IMR-90 (cell line): ENCODE data around the gene ERBB4. TPM values are rescaled to one million over a fixed set of nuclear protein-coding genes. Genes with fewer than 3 reads are reported as not detected.

Experiments used
- ATAC-seq: fragments of 200-7000 bp; cut with Tn5 transposase; 2 replicates; pipeline ENCODE4 v1.9.1; 2020; ENCODE audit warnings: low read depth, mild to moderate bottlenecking, moderate library complexity
- BruUV-seq: library from RNA; stranded (reverse); fragments of 400-500 nt; replicated peaks from 2 replicates; lab custom pipeline; 2021; lab: Mats Ljungman, UMichigan
- CTCF ChIA-PET: fragments of 300-600 bp; formaldehyde crosslinking; extraction: SDS; loops from one replicate; lab custom pipeline; 2021; ENCODE audit warnings: antibody characterized with exemption; lab: Yijun Ruan, JAX
- POLR2A ChIA-PET: fragments of 300-600 bp; sonication (Branson Sonifier 250); formaldehyde crosslinking; loops from one replicate; lab custom pipeline; 2022; ENCODE audit warnings: antibody characterized with exemption; ENCODE audit not compliant: unreplicated experiment; lab: Charles Lee
- DNase-seq: peaks from one replicate; pipeline ENCODE4 v3.0.0; 2013
- H2AFZ ChIP-seq: replicated peaks from 2 replicates; pipeline ENCODE3; 2013; ENCODE audit warnings: low read length, mild to moderate bottlenecking; ENCODE audit not compliant: poor library complexity
- H2AK5ac ChIP-seq: 2 replicates; pipeline ENCODE4 v1.6.1; 2013; ENCODE audit warnings: low read depth, low read length, inconsistent platforms
- H2AK9ac ChIP-seq: replicated peaks from 2 replicates; pipeline ENCODE3; 2013; ENCODE audit warnings: mild to moderate bottlenecking, low read depth, low read length, moderate library complexity; ENCODE audit not compliant: poor library complexity
- H2BK120ac ChIP-seq: 2 replicates; pipeline ENCODE4 v1.6.1; 2013; ENCODE audit warnings: low read depth, low read length, inconsistent platforms
- H2BK15ac ChIP-seq: 3 replicates; pipeline ENCODE4 v1.6.1; 2013; ENCODE audit warnings: low read depth, low read length, inconsistent platforms
- H2BK20ac ChIP-seq: 2 replicates; pipeline ENCODE4 v1.6.1; 2013; ENCODE audit warnings: low read depth, mild to moderate bottlenecking, inconsistent platforms, low read length, moderate library complexity
- H2BK5ac ChIP-seq: 2 replicates; pipeline ENCODE4 v1.6.1; 2013; ENCODE audit warnings: mild to moderate bottlenecking, low read depth, low read length, inconsistent platforms; ENCODE audit not compliant: poor library complexity, severe bottlenecking
- H3K14ac ChIP-seq: replicated peaks from 2 replicates; pipeline ENCODE4 v1.6.1; 2013; ENCODE audit warnings: low read depth, low read length, inconsistent platforms
- H3K18ac ChIP-seq: 2 replicates; pipeline ENCODE4 v1.6.1; 2013; ENCODE audit warnings: low read depth, low read length, control low read depth
- H3K23ac ChIP-seq: 2 replicates; pipeline ENCODE4 v1.6.1; 2013; ENCODE audit warnings: low read depth, low read length, inconsistent platforms
- H3K27ac ChIP-seq: 2 replicates; pipeline ENCODE4 v1.5.1; 2013; ENCODE audit warnings: mild to moderate bottlenecking, control low read depth, low read length; ENCODE audit not compliant: insufficient read depth
- H3K27me3 ChIP-seq: 2 replicates; pipeline ENCODE4 v1.6.1; 2013; ENCODE audit warnings: low read length; ENCODE audit not compliant: control insufficient read depth, insufficient read depth
- H3K36me3 ChIP-seq: 2 replicates; pipeline ENCODE4 v1.6.1; 2013; ENCODE audit warnings: low read length, mixed read lengths; ENCODE audit not compliant: control insufficient read depth, insufficient read depth
- H3K4ac ChIP-seq: 2 replicates; pipeline ENCODE4 v1.6.1; 2013; ENCODE audit warnings: low read depth, low read length, inconsistent platforms
- H3K4me1 ChIP-seq: 2 replicates; pipeline ENCODE4 v1.6.1; 2013; ENCODE audit warnings: low read length, mixed read lengths; ENCODE audit not compliant: control insufficient read depth, insufficient read depth
- H3K4me2 ChIP-seq: 2 replicates; pipeline ENCODE4 v1.6.1; 2013; ENCODE audit warnings: low read depth, mild to moderate bottlenecking, control low read depth, low read length, moderate library complexity
- H3K4me3 ChIP-seq: 2 replicates; pipeline ENCODE4 v1.5.1; 2013; ENCODE audit warnings: low read depth, mild to moderate bottlenecking, control low read depth, low read length, moderate library complexity; ENCODE audit not compliant: insufficient read depth
- H3K56ac ChIP-seq: 2 replicates; pipeline ENCODE4 v1.6.1; 2013; ENCODE audit warnings: low read length, inconsistent platforms; ENCODE audit not compliant: insufficient read depth; ENCODE audit errors: extremely low read depth
- H3K79me1 ChIP-seq, 2 experiments: 2 replicates each; pipeline ENCODE4 v1.6.1; 2013; ENCODE audit warnings: low read length in 2 of 2, inconsistent platforms in 1 of 2, low read depth in 1 of 2
- H3K9ac ChIP-seq: 2 replicates; pipeline ENCODE4 v1.6.1; 2013; ENCODE audit warnings: low read depth, low read length, control low read depth
- H3K9me1 ChIP-seq: 2 replicates; pipeline ENCODE4 v1.6.1; 2013; ENCODE audit warnings: low read length, inconsistent platforms; ENCODE audit not compliant: insufficient read depth
- H3K9me3 ChIP-seq: 2 replicates; pipeline ENCODE4 v1.6.1; 2013; ENCODE audit warnings: low read length; ENCODE audit not compliant: control insufficient read depth, insufficient read depth
- H4K20me1 ChIP-seq: 2 replicates; pipeline ENCODE4 v1.6.1; 2013; ENCODE audit warnings: low read length, inconsistent platforms; ENCODE audit not compliant: insufficient read depth
- H4K5ac ChIP-seq: 2 replicates; pipeline ENCODE4 v1.6.1; 2013; ENCODE audit warnings: mild to moderate bottlenecking, low read depth, low read length, control low read depth
- H4K8ac ChIP-seq, 2 experiments: 2 replicates each; pipeline ENCODE4 v1.6.1; 2013; ENCODE audit warnings: low read depth in 2 of 2, low read length in 2 of 2, control low read depth in 1 of 2, inconsistent platforms in 1 of 2
- H4K91ac ChIP-seq: 2 replicates; pipeline ENCODE4 v1.6.1; 2013; ENCODE audit warnings: low read depth, low read length, inconsistent platforms; ENCODE audit not compliant: insufficient read depth
- CTCF ChIP-seq: conservative IDR thresholded peaks from 2 replicates; pipeline ENCODE4 v1.5.1; 2012; ENCODE audit warnings: mild to moderate bottlenecking, low read depth, low read length, improper control_type of control experiment
- MAZ ChIP-seq: IDR thresholded peaks from 2 replicates; pipeline ENCODE4 v1.6.1; 2012; ENCODE audit warnings: low read depth, mild to moderate bottlenecking, low read length, improper control_type of control experiment, moderate library complexity, borderline replicate concordance
- MXI1 ChIP-seq: IDR thresholded peaks from 2 replicates; pipeline ENCODE4 v1.6.1; 2012; ENCODE audit warnings: low read depth, mild to moderate bottlenecking, low read length, moderate library complexity, borderline replicate concordance
- POLR2A ChIP-seq: IDR thresholded peaks from 2 replicates; pipeline ENCODE4 v1.6.1; 2012; ENCODE audit warnings: mild to moderate bottlenecking, low read depth, low read length
- USF2 ChIP-seq: fragments of 150-350 bp; IDR thresholded peaks from 2 replicates; pipeline ENCODE4 v1.6.1; 2017; ENCODE audit warnings: mild to moderate bottlenecking, antibody characterized with exemption, low read length, low read depth
- WGBS, 2 experiments: methylation state at CpG; one replicate each; pipeline versions ENCODE4 v1.1.5 to v1.1.7; 2013; ENCODE audit warnings: missing lambda C conversion rate in 2 of 2; ENCODE audit not compliant: insufficient read length in 1 of 2; ENCODE audit errors: extremely low coverage in 2 of 2; 5-methylcytosine and 5-hydroxymethylcytosine counted together
- dilution Hi-C: fragments of 300-500 bp; cut with HindIII; formaldehyde crosslinking; loops from one replicate; pipeline ENCODE4 v1.14.3; 2018; ENCODE audit warnings: low sequenced_read_pairs; ENCODE audit not compliant: unreplicated experiment
- in situ Hi-C: fragments of 300-500 bp; cut with MboI; formaldehyde crosslinking; loops from 3 replicates; pipeline ENCODE4 v1.14.3; 2019; ENCODE audit warnings: low sequenced_read_pairs, inconsistent platforms, mixed read lengths
- intact Hi-C: fragments of 100-400 bp; cut with micrococcal nuclease; formaldehyde crosslinking; loops from 2 replicates; pipeline ENCODE4 v1.10.0; 2022
- polyA plus RNA-seq, 3 experiments: library from polyadenylated mRNA; depleted of rRNA; stranded (reverse); fragments of >200 nt; gene quantifications; 2 replicates each; pipeline ENCODE4 v1.2.3, GENCODE V29; 2012; ENCODE audit warnings: low replicate concordance in 1 of 3
- total RNA-seq: library from RNA; depleted of rRNA; stranded (reverse); fragments of >200 nt; gene quantifications from 2 replicates; pipeline ENCODE4 v1.2.3, GENCODE V29; 2012

The ERBB4 gene
- total and polyA plus RNA-seq, 2 of the 4 experiments (the other 2 are of a cell fraction): not detected

GRCh38 chr2:211901226-211901846 lies 637.3 kb downstream of the ERBB4 start:
- Histone ChIP-seq H2AFZ (no peak overlapping the region), H3K23ac (no peak overlapping the region), H3K4me2 (no peak overlapping the region), H4K20me1 (no peaks in the 10 kb centered on the region), H2BK15ac (no peak overlapping the region), H2BK20ac (no peak overlapping the region), H3K36me3 (no peaks in the 10 kb centered on the region), H3K9me3 (no peaks in the 10 kb centered on the region), H3K18ac (no peak overlapping the region), H3K9ac (no peak overlapping the region), H3K4me3 (no peak overlapping the region), H4K5ac (no peak overlapping the region), H2BK120ac (no peak overlapping the region), H2BK5ac (no peak overlapping the region), H3K9me1 (no peaks in the 10 kb centered on the region), H3K27ac (no peak overlapping the region), H4K8ac (no peak overlapping the region), H3K79me1 (no peaks in the 10 kb centered on the region), H3K27me3 (no peaks in the 10 kb centered on the region), H3K4me1 (peaks cover 2% of the 10 kb centered on the region; the same call in 1 of the 2 replicates), H3K56ac (no peak overlapping the region), H2AK9ac (no peak overlapping the region), H4K91ac (no peak overlapping the region), H3K4ac (no peak overlapping the region), H3K14ac (no peak overlapping the region), H2AK5ac (no peak overlapping the region)
- no TSS peak for BruUV-seq
- in situ Hi-C loops (no loop called here), intact Hi-C loops (no loop called here), dilution Hi-C loops (no loop called here)
- CTCF ChIA-PET: interaction anchor here (0.7 kb wide), 1 partner anchor 112 kb away, joined by 3 read pairs; no protein-coding TSS in a partner anchor
- POLR2A ChIA-PET: no interaction called here
- no peak for ATAC-seq
- TF ChIP-seq USF2: no peak
- no peak for TF ChIP-seq MAZ
- TF ChIP-seq POLR2A: no peak
- TF ChIP-seq MXI1: no peak
- TF ChIP-seq CTCF: no peak
- no CpG with 5 or more reads among the region's 6 CpGs for WGBS, 2 experiments
- no peak for DNase-seq
